NK-92 (cell line): ENCODE data around the gene EGFL8.
"Not testable (repeated sequence)": the region's sequence is repeated elsewhere in the genome, so short reads cannot be mapped to it uniquely, and the experiment has no call there.

Experiments
- DNase-seq: peaks from one replicate; lab custom pipeline; 2025; ENCODE audit not compliant: unreplicated experiment; lab: John Stamatoyannopoulos, UW

EGFL8 gene

GRCh38 chr6:32194825-32195651 lies 30.6 kb downstream of the EGFL8 start:
- DNase-seq, result no peak

- peak; percentile 92 for DNase-seq
Measured at GRCh38 chr6:32195652-32195901, 31.2 kb downstream of the EGFL8 start.

- DNase-seq, result no peak
Measured at GRCh38 chr6:32195902-32196681, 31.7 kb downstream of the EGFL8 start.

- DNase-seq, result no peak
Measured at GRCh38 chr6:32196682-32197616, 32.6 kb downstream of the EGFL8 start.

- no peak for DNase-seq
Measured at GRCh38 chr6:32198345-32198696, 33.9 kb downstream of the EGFL8 start.

- DNase-seq, result no peak
Measured at GRCh38 chr6:32198866-32199265, 34.5 kb downstream of the EGFL8 start.

- DNase-seq, result no peak
Measured at GRCh38 chr6:32200711-32201475, 36.5 kb downstream of the EGFL8 start.

- DNase-seq, result no peak
Measured at GRCh38 chr6:32202186-32202585, 37.8 kb downstream of the EGFL8 start.

GRCh38 chr6:32203426-32204267 lies 39.3 kb downstream of the EGFL8 start:
- DNase-seq, result no peak

GRCh38 chr6:32204268-32204715 lies 39.9 kb downstream of the EGFL8 start:
- DNase-seq, result no peak

- no peak for DNase-seq
Measured at GRCh38 chr6:32208996-32209395, 44.6 kb downstream of the EGFL8 start.

- DNase-seq, result no peak
Measured at GRCh38 chr6:32210191-32210601, 45.8 kb downstream of the EGFL8 start.

GRCh38 chr6:32211432-32211831 lies 47.0 kb downstream of the EGFL8 start:
- not testable (repeated sequence) for DNase-seq

- no peak for DNase-seq
Measured at GRCh38 chr6:32212076-32212760, 47.8 kb downstream of the EGFL8 start.

GRCh38 chr6:32213649-32214048 lies 49.3 kb downstream of the EGFL8 start:
- no peak for DNase-seq

- DNase-seq, result no peak
Measured at GRCh38 chr6:32214126-32214525, 49.7 kb downstream of the EGFL8 start.

- DNase-seq, result no peak
Measured at GRCh38 chr6:32215617-32216016, 51.2 kb downstream of the EGFL8 start.

- DNase-seq, result no peak
Measured at GRCh38 chr6:32216285-32216684, 51.9 kb downstream of the EGFL8 start.

GRCh38 chr6:32216998-32217397 lies 52.6 kb downstream of the EGFL8 start:
- no peak for DNase-seq
